H9 (cell line): ENCODE data around the gene NXT1. TPM values are rescaled to one million over a fixed set of nuclear protein-coding genes. Genes with fewer than 3 reads are reported as not detected.

ENCODE experiments used
- DNase-seq: peaks from one replicate; pipeline ENCODE4 v3.0.0-alpha.2; 2017
- H2AFZ ChIP-seq: one replicate; pipeline ENCODE4 v1.6.1; 2013; ENCODE audit warnings: mild to moderate bottlenecking, low read length, control low read depth, moderate library complexity
- H2AK5ac ChIP-seq: 2 replicates; pipeline ENCODE4 v1.6.1; 2013; ENCODE audit warnings: low read length, control low read depth, mixed read lengths; ENCODE audit not compliant: insufficient read length
- H2BK120ac ChIP-seq: one replicate; pipeline ENCODE4 v1.6.1; 2013; ENCODE audit warnings: low read depth, mild to moderate bottlenecking, low read length, control low read depth, inconsistent platforms; ENCODE audit not compliant: poor library complexity, severe bottlenecking
- H2BK12ac ChIP-seq: 2 replicates; pipeline ENCODE4 v1.6.1; 2013; ENCODE audit warnings: low read length, control low read depth, mixed read lengths, low read depth; ENCODE audit not compliant: insufficient read length
- H2BK15ac ChIP-seq: 2 replicates; pipeline ENCODE4 v1.6.1; 2013; ENCODE audit warnings: low read depth, low read length, control low read depth
- H2BK20ac ChIP-seq: one replicate; pipeline ENCODE4 v1.6.1; 2013; ENCODE audit warnings: low read depth, mild to moderate bottlenecking, low read length, control low read depth, inconsistent platforms; ENCODE audit not compliant: poor library complexity, severe bottlenecking
- H2BK5ac ChIP-seq: 2 replicates; pipeline ENCODE4 v1.6.1; 2013; ENCODE audit warnings: low read length, control low read depth, mixed read lengths; ENCODE audit not compliant: insufficient read length
- H3K14ac ChIP-seq: 2 replicates; pipeline ENCODE4 v1.6.1; 2013; ENCODE audit warnings: low read length, control low read depth; ENCODE audit not compliant: insufficient read depth
- H3K18ac ChIP-seq: 2 replicates; pipeline ENCODE4 v1.6.1; 2013; ENCODE audit warnings: low read depth, mild to moderate bottlenecking, mixed read lengths, low read length, control low read depth; ENCODE audit not compliant: insufficient read length
- H3K23ac ChIP-seq: 2 replicates; pipeline ENCODE4 v1.6.1; 2013; ENCODE audit warnings: low read length, control low read depth, mixed read lengths, low read depth; ENCODE audit not compliant: insufficient read length
- H3K23me2 ChIP-seq: 2 replicates; pipeline ENCODE4 v1.6.1; 2013; ENCODE audit warnings: low read depth, mild to moderate bottlenecking, mixed read lengths, low read length, control low read depth; ENCODE audit not compliant: insufficient read length, poor library complexity, severe bottlenecking
- H3K27ac ChIP-seq: 2 replicates; pipeline ENCODE4 v1.5.1; 2013; ENCODE audit warnings: low read length, control low read depth, mixed read lengths, low read depth; ENCODE audit not compliant: insufficient read length
- H3K27me3 ChIP-seq: 2 replicates; pipeline ENCODE4 v1.6.1; 2013; ENCODE audit warnings: low read length, control low read depth, inconsistent platforms; ENCODE audit not compliant: insufficient read depth
- H3K4ac ChIP-seq: 2 replicates; pipeline ENCODE4 v1.6.1; 2013; ENCODE audit warnings: low read depth, mild to moderate bottlenecking, control low read depth, inconsistent platforms, low read length, moderate library complexity
- H3K4me1 ChIP-seq: 2 replicates; pipeline ENCODE4 v1.6.1; 2013; ENCODE audit warnings: low read length, control low read depth, inconsistent platforms; ENCODE audit not compliant: insufficient read depth
- H3K4me2 ChIP-seq: 2 replicates; pipeline ENCODE4 v1.6.1; 2013; ENCODE audit warnings: low read length, control low read depth, mixed read lengths; ENCODE audit not compliant: insufficient read length, insufficient read depth
- H3K56ac ChIP-seq: 2 replicates; pipeline ENCODE4 v1.6.1; 2013; ENCODE audit warnings: low read depth, mild to moderate bottlenecking, mixed read lengths, low read length, control low read depth; ENCODE audit not compliant: insufficient read length
- H3K79me1 ChIP-seq: 2 replicates; pipeline ENCODE4 v1.6.1; 2013; ENCODE audit warnings: low read depth, mild to moderate bottlenecking, moderate library complexity, low read length, control low read depth, inconsistent platforms; ENCODE audit not compliant: insufficient read depth, poor library complexity, severe bottlenecking
- H3K79me2 ChIP-seq: 2 replicates; pipeline ENCODE4 v1.6.1; 2013; ENCODE audit warnings: low read length, control low read depth, inconsistent platforms; ENCODE audit not compliant: insufficient read depth
- H3K9ac ChIP-seq: 2 replicates; pipeline ENCODE4 v1.6.1; 2013; ENCODE audit warnings: low read length, control low read depth, mixed read lengths; ENCODE audit not compliant: insufficient read length; ENCODE audit errors: extremely low read depth
- H3K9me3 ChIP-seq: one replicate; pipeline ENCODE4 v1.6.1; 2013; ENCODE audit warnings: low read depth, low read length, inconsistent platforms; ENCODE audit not compliant: control insufficient read depth
- H3T11ph ChIP-seq: one replicate; pipeline ENCODE4 v1.6.1; 2013; ENCODE audit warnings: mild to moderate bottlenecking, low read length, control low read depth, inconsistent platforms
- H4K20me1 ChIP-seq: one replicate; pipeline ENCODE4 v1.6.1; 2013; ENCODE audit not compliant: control insufficient read depth, insufficient read length, insufficient read depth
- H4K5ac ChIP-seq: 2 replicates; pipeline ENCODE4 v1.6.1; 2013; ENCODE audit warnings: low read depth, mild to moderate bottlenecking, mixed read lengths, low read length, control low read depth; ENCODE audit not compliant: insufficient read length
- H4K8ac ChIP-seq: replicated peaks from 2 replicates; pipeline ENCODE4 v1.6.1; 2013; ENCODE audit warnings: low read length, control low read depth, mixed read lengths, low read depth; ENCODE audit not compliant: insufficient read length
- H4K91ac ChIP-seq: 2 replicates; pipeline ENCODE4 v1.6.1; 2013; ENCODE audit warnings: low read depth, mild to moderate bottlenecking, moderate library complexity, mixed read lengths, low read length, control low read depth; ENCODE audit not compliant: insufficient read length
- H3K27ac Mint-ChIP-seq, 3 experiments: 2 replicates in 2 of 3; 3 replicates in 1 of 3; pipeline ENCODE4 v1.8.0; 2020 to 2021; ENCODE audit warnings: mixed read lengths in 3 of 3, mild to moderate bottlenecking in 1 of 3, moderate library complexity in 1 of 3
- H3K27me3 Mint-ChIP-seq: 2 replicates; pipeline ENCODE4 v1.8.0; 2021; ENCODE audit warnings: low read depth, mild to moderate bottlenecking, moderate library complexity, mixed read lengths
- H3K36me3 Mint-ChIP-seq, 3 experiments: 2 replicates in 2 of 3; 3 replicates in 1 of 3; pipeline ENCODE4 v1.8.0; 2020 to 2021; ENCODE audit warnings: low read depth in 3 of 3, mixed read lengths in 3 of 3; ENCODE audit not compliant: insufficient read depth in 1 of 3
- H3K4me1 Mint-ChIP-seq, 2 experiments: 2 replicates each; pipeline ENCODE4 v1.8.0; 2020; ENCODE audit warnings: mixed read lengths in 2 of 2
- H3K4me3 Mint-ChIP-seq, 2 experiments: 2 replicates in 1 of 2; 3 replicates in 1 of 2; pipeline ENCODE4 v1.8.0; 2020 to 2021; ENCODE audit warnings: mild to moderate bottlenecking in 2 of 2, mixed read lengths in 2 of 2, moderate library complexity in 1 of 2
- H3K9me3 Mint-ChIP-seq, 2 experiments: 2 replicates in 1 of 2; 3 replicates in 1 of 2; pipeline ENCODE4 v1.8.0; 2020; ENCODE audit warnings: mild to moderate bottlenecking in 2 of 2, mixed read lengths in 2 of 2, moderate library complexity in 1 of 2
- CTCF ChIP-seq: fragments of 200-600 bp; sonication (generic); conservative IDR thresholded peaks from 3 replicates; pipeline ENCODE4 v1.8.0; 2021; ENCODE audit warnings: antibody characterized with exemption, mild to moderate bottlenecking
- WGBS: extraction: QIAGEN DNeasy Blood & Tissue Kit; methylation state at CpG from one replicate; pipeline ENCODE4 v1.1.7; 2013; ENCODE audit warnings: missing lambda C conversion rate, low lambda C conversion rate, mixed read lengths; ENCODE audit not compliant: insufficient read length; ENCODE audit errors: extremely low coverage; 5-methylcytosine and 5-hydroxymethylcytosine counted together
- total RNA-seq: library from RNA; stranded (reverse); gene quantifications from 2 replicates; pipeline ENCODE4 v1.2.1, GENCODE V29; 2021

Gene NXT1
- total RNA-seq, 1 experiment from 2014 or later = 25.5 TPM

GRCh38 chr20:23302386-23302785 is 48.2 kb upstream of the NXT1 start:
- Mint-ChIP-seq H3K4me3 (no peak overlapping the region), H3K36me3 (peaks cover 0 to 1% (median 0%) of the 10 kb centered on the region in 3 experiments; a peak in 2 of 7 replicates), H3K27me3 (peaks cover 10% of the 10 kb centered on the region), H3K9me3 (peaks cover 0 to 3% of the 10 kb centered on the region in 2 experiments; a peak in 2 of 5 replicates), H3K27ac (no peak overlapping the region), H3K4me1 (peaks cover 7 to 11% of the 10 kb centered on the region in 2 experiments)
- no peak overlapping the region for H2BK12ac ChIP-seq
- no peaks in the 10 kb centered on the region for H3K79me1 ChIP-seq
- no peak overlapping the region for H4K8ac ChIP-seq
- no peak overlapping the region for H3T11ph ChIP-seq
- no peak overlapping the region for H2BK5ac ChIP-seq
- H3K56ac ChIP-seq = no peak overlapping the region
- no peak for TF ChIP-seq CTCF
- H3K9ac ChIP-seq = no peak overlapping the region
- H2BK15ac ChIP-seq = no peak overlapping the region
- no peak for DNase-seq
- H3K14ac ChIP-seq = no peak overlapping the region
- H3K23me2 ChIP-seq = no peaks in the 10 kb centered on the region
- H2AFZ ChIP-seq = no peak overlapping the region
- no peaks in the 10 kb centered on the region for H4K20me1 ChIP-seq
- H4K91ac ChIP-seq = no peak overlapping the region
- no peak overlapping the region for H2BK20ac ChIP-seq
- H3K9me3 ChIP-seq = no peaks in the 10 kb centered on the region
- H3K27me3 ChIP-seq = no peaks in the 10 kb centered on the region
- H4K5ac ChIP-seq = no peak overlapping the region
- no peaks in the 10 kb centered on the region for H3K4me1 ChIP-seq
- H2AK5ac ChIP-seq = no peak overlapping the region
- WGBS = no CpG with 5 or more reads among the region's 6 CpGs
- H3K79me2 ChIP-seq = no peaks in the 10 kb centered on the region
- no peak overlapping the region for H3K4ac ChIP-seq
- no peak overlapping the region for H3K23ac ChIP-seq
- H3K27ac ChIP-seq = no peak overlapping the region
- no peak overlapping the region for H2BK120ac ChIP-seq
- no peak overlapping the region for H3K4me2 ChIP-seq
- no peak overlapping the region for H3K18ac ChIP-seq
